GM18520 (cell line): ENCODE data around the gene UBR4.
"Not testable (repeated sequence)": the region's sequence is repeated elsewhere in the genome, so short reads cannot be mapped to it uniquely, and the experiment has no call there.

Experiments used
- ATAC-seq: cut with Tn5 transposase; IDR thresholded peaks from one replicate; pipeline ENCODE4 v1.9.1; 2021; ENCODE audit not compliant: unreplicated experiment

Gene UBR4

DNA sequence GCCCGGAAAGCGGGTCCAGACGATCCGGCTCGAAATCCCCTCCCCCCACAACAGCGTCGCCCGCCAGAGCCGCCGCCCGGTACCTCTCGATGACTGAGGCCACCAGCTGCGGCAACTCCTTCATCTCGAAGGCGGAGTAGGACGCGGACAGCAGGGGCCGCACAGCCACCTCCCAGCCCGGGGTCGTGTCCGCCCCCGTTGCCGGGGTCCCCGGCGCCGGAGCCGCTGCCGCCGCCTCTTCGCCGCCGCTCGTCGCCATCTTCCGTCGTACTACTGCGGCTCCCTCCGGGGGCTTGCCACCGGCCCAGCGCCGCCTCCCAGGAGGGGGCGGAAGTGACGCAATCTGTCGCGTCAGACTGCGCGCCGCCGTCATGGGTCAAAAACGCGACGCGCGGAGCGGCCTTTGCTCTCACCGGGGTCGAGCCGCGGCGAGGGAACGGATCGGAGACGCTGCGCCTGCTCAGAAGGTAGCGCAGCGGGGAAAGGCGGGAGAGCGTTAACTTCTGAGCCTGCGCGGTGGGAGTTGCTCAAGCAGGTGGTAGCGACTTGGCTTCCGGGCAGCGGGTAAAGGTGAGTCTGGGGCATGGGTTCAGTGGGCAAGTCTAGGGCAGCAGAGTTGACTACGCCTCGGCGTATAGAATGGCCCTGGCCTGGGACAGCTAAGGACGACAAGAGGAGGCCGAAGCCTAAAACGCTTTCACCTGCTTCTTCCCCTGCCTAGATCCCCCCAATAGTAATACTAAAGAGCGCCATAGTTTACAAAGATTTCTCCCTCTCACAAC, at the start of gene UBR4:
Gene UBR4 (minus strand): TSS at position 277 of the 782 bp plus-strand sequence. CDS start 18 bp downstream, at position 259.
- peak; percentile 75 for ATAC-seq

DNA sequence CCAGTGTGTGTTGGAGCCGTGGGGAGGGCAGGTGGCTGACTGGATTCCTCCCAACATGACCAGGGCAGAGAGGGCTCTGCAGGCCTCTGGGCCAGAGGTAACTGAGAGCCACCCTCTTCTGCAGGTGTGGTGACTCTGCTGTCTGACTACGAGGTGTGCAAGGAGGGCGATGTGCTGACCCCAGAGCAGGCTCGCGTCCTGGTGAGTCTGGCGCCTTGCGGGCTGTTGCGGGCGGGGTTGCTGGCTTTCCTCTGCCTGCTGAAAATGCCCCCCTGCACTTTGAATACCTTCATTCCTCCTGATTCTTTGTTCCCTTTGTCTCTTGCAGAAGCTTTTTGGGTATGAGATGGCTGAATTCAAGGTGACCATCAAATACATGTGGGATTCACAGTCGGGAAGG, 48.3 kb upstream of the UBR4 start:
- no peak for ATAC-seq

DNA sequence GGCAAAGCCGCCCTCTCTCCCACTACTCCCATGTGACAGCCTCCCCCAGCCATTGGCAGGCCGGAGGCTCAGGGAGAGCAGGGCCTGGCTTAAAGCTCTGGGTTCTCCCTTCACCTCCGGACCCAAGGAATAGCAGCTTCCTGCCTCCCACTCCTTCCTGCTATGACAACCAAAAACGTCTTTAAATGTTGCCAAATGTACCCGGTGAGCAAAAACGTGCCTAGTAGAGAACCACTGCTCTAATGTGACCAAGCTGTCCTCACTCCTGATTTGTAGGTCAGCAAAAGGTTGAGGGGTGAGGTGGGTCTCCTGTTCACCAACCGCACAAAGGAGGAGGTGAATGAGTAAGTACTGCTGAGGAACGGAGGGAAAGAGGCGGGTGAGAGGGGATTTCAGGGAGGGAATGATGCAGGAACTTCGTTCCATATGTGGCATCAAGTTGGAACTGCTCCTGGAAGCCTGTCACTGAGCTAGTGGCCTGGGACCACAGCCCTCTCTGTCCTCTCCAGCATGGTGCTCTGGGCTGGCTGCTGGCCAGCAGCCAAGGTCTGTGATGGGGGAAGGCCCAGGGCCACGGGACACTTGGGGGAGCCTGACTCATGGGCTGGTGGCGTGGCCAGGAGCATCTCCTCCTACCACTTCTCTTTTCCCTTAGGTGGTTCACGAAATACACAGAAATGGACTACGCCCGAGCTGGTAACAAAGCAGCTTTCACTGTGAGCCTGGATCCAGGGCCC, 47.3 kb upstream of the UBR4 start:
- no peak for ATAC-seq

- not testable (repeated sequence) for ATAC-seq
Measured at GRCh38 chr1:19256301-19256700, 46.2 kb upstream of the UBR4 start.

DNA sequence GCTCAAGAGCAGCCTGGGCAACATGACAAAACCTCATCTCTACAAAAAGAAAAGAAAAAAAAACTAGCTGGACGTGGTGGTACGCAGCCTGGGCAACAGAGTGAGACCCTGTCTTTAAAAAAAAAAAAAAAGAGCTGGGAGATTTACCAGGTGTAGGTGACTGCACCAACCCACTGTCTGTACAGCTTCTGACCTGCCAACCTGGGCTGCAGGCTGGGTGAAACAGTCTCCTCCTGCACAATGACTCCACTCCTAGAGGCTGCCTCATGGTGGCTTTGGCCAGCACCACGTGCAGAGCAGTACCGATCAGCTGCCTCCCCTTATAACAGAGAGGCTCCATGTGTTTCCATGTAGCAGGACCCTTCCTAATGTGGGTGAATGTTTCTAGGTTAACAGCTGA, 45.2 kb upstream of the UBR4 start:
- no peak for ATAC-seq

GRCh38 chr1:19254416-19254815, 44.4 kb upstream of the UBR4 start:
- no peak for ATAC-seq

DNA sequence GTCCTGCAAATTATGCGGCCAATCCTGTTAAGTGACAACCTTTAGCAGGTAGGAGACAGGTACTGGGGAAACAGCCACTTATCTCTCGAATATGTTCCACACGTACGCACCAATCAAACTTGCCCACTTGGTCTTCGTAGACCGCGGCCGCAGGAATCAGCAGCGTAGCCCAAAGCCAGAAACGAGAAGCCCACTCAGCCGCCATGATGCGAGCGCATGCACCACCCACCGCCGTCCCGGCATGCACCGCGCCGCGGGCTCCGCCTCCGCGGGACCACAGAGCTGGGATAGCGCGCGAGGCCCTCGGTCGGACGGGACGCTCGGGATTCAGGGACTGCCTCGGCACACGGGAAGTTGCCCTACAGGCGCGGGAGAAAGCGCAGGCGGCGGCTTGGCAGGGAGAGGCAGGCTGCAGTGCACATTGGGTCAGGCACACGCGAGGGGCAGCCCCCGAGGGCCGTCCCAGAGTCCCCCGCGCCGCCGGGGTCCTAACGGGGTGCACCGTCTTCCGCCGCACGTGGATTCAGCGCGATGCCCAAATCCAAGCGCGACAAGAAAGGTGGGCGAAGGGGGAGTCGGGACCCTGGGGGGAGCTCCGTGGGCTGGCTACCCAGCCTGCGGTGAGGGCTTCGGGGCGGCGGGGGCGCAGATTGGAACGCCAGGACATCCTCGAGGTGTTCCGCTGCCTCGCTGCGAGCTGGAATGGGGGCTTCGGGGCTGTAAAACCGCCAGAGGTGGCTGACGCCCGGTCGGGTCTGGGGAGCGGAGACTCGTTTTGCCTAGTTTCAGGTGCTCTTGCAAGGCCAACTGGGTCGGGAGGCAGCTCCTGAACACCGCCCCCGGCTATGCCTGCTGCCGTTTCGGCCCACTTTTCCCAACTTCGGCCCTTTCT, 41.5 kb upstream of the UBR4 start, which contains the start of the genes EMC1 and MRTO4:
Gene EMC1 (minus strand): TSS at position 220 of the 892 bp plus-strand sequence. CDS start 15 bp downstream, at position 205.
Gene MRTO4 (plus strand): TSS at position 501 of the 892 bp plus-strand sequence. CDS start 31 bp downstream, at position 532.
- ATAC-seq, result peak; percentile 65

- ATAC-seq, result no peak
Measured at GRCh38 chr1:19250629-19251304, 40.7 kb upstream of the UBR4 start.

DNA sequence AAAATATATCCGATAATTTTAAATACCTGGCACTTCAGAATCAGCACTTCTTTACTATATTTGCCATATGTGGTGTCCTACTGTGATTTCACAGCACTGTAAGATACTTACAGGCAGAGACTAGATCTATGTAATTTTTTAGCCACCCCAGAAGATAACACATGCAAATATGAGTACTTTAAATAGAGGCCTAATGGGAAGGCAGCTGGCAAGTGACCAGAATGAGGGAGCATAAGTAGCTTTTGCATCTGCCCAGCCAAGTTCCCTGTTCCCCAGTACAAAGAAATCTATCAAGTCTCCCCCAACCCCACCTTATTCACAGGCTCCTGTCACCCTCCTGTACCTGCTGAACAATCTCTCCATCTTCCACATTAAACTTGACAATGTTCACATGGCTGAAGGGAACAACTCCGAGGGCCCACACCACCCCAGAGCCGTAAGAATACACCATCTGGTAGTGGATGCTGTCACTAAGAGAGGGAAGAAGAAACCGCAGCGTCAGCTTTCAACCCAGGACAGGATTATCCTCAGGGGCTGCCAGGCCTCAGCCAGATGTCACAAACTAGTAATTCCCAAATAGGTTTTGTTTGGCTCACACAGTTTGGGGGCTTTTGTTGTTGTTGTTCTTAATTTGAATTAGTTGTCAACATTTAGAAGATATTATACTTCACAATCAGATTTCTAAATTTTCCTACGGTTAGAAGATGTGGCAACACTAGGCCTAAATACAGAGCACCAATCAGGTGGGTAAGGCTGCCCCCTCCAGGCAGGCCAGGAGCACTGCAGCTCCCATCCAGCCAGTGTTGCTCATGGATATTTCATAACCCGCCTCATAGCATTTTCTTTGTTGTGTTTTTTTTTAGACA, 30.8 kb upstream of the UBR4 start:
- no peak for ATAC-seq

DNA sequence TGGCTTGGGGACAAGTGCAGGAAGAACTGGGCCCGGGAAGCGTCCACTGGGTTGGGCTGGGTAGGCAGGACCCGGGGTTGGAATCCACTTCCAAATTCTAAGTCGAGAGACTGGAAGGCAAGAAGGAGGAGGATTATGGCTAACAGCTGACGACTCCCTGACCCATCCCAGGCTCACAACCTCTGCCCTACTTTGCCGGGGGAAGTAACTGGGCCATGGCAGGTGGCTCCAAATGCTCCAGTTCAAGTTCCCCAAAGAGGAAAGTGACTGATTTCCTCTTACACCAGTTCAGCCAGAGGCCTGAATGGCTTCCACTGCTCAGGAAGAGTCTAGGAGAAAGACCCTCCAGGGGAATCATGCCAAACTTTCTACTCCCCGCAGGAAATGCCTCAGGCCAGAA, 29.8 kb upstream of the UBR4 start:
- no peak for ATAC-seq

- no peak for ATAC-seq
Measured at GRCh38 chr1:19234224-19234623, 24.2 kb upstream of the UBR4 start.

- no peak for ATAC-seq
Measured at GRCh38 chr1:19232524-19232846, 22.4 kb upstream of the UBR4 start.

DNA sequence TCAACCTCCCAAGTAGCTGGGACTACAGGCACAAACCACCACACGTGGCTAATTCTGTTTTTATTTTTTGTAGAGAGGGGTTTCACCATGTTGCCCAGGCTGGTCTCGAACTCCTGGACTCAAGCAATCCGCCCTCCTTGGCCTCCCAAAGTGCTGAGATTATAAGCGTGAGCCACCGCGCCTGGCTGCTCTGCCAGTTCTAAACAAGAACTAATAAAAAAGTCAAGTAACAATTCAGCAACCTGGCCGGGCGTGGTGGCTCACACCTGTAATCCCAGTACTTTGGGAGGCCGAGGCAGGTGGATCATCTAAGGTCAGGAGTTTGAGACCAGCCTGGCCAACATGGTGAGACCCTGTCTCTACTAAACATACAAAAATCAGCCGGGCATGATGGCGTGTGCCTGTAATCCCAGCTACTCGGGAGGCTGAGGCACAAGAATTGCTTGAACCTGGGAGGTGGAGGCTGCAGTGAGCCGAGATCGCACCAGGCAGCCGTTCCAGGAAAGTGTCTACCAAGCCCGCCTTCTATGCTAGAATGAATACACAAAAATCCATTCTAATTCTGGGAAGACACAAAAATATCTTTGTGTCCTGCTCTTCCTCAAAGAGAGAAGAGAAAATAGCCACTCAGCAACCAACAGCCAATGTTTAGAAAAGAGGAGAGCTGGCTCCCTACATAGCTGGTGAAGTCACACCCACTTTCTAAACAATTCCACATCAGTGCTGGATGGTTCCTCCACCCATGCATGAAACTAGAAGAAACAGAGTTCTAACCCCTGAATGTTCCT, 21.9 kb upstream of the UBR4 start:
- not testable (repeated sequence) for ATAC-seq

- ATAC-seq, result no peak
Measured at GRCh38 chr1:19229828-19230325, 19.8 kb upstream of the UBR4 start.

GRCh38 chr1:19229229-19229628, 19.2 kb upstream of the UBR4 start:
- ATAC-seq, result no peak

- ATAC-seq, result no peak
Measured at GRCh38 chr1:19222979-19223824, 13.1 kb upstream of the UBR4 start.

GRCh38 chr1:19222573-19222972, 12.5 kb upstream of the UBR4 start:
- ATAC-seq, result no peak

DNA sequence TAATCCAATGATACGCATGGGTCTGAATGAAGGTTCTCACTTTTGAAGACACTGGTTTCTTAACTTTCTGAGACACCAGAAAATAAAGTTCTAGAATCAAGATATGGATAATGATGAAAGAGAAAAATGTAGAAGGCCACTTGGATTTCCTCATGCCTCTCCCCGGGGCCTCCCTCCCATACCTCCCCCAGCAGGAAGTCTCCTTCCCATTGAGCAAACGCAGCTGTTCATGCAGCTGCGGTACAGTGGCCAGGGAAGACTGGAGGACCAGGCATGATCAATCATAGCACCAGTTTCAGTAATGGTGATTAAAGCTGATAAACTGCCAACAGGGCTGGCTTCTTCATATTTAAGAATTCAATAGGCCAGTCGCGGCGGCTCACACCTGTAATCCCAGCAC, 10.9 kb upstream of the UBR4 start:
- no peak for ATAC-seq
